H9 (cell line): ENCODE results near the gene PLCXD3. TPM values are rescaled to one million over a fixed set of nuclear protein-coding genes. Genes with fewer than 3 reads are reported as not detected.

Experiments
- DNase-seq: peaks from one replicate; pipeline ENCODE4 v3.0.0-alpha.2; 2017
- H2AFZ ChIP-seq: one replicate; pipeline ENCODE4 v1.6.1; 2013; ENCODE audit warnings: mild to moderate bottlenecking, low read length, control low read depth, moderate library complexity
- H2AK5ac ChIP-seq: 2 replicates; pipeline ENCODE4 v1.6.1; 2013; ENCODE audit warnings: low read length, control low read depth, mixed read lengths; ENCODE audit not compliant: insufficient read length
- H2BK120ac ChIP-seq: one replicate; pipeline ENCODE4 v1.6.1; 2013; ENCODE audit warnings: low read depth, mild to moderate bottlenecking, low read length, control low read depth, inconsistent platforms; ENCODE audit not compliant: poor library complexity, severe bottlenecking
- H2BK12ac ChIP-seq: 2 replicates; pipeline ENCODE4 v1.6.1; 2013; ENCODE audit warnings: low read length, control low read depth, mixed read lengths, low read depth; ENCODE audit not compliant: insufficient read length
- H2BK15ac ChIP-seq: 2 replicates; pipeline ENCODE4 v1.6.1; 2013; ENCODE audit warnings: low read depth, low read length, control low read depth
- H2BK20ac ChIP-seq: one replicate; pipeline ENCODE4 v1.6.1; 2013; ENCODE audit warnings: low read depth, mild to moderate bottlenecking, low read length, control low read depth, inconsistent platforms; ENCODE audit not compliant: poor library complexity, severe bottlenecking
- H2BK5ac ChIP-seq: 2 replicates; pipeline ENCODE4 v1.6.1; 2013; ENCODE audit warnings: low read length, control low read depth, mixed read lengths; ENCODE audit not compliant: insufficient read length
- H3K14ac ChIP-seq: 2 replicates; pipeline ENCODE4 v1.6.1; 2013; ENCODE audit warnings: low read length, control low read depth; ENCODE audit not compliant: insufficient read depth
- H3K18ac ChIP-seq: 2 replicates; pipeline ENCODE4 v1.6.1; 2013; ENCODE audit warnings: low read depth, mild to moderate bottlenecking, mixed read lengths, low read length, control low read depth; ENCODE audit not compliant: insufficient read length
- H3K23ac ChIP-seq: 2 replicates; pipeline ENCODE4 v1.6.1; 2013; ENCODE audit warnings: low read length, control low read depth, mixed read lengths, low read depth; ENCODE audit not compliant: insufficient read length
- H3K23me2 ChIP-seq: 2 replicates; pipeline ENCODE4 v1.6.1; 2013; ENCODE audit warnings: low read depth, mild to moderate bottlenecking, mixed read lengths, low read length, control low read depth; ENCODE audit not compliant: insufficient read length, poor library complexity, severe bottlenecking
- H3K27ac ChIP-seq: 2 replicates; pipeline ENCODE4 v1.5.1; 2013; ENCODE audit warnings: low read length, control low read depth, mixed read lengths, low read depth; ENCODE audit not compliant: insufficient read length
- H3K27me3 ChIP-seq: 2 replicates; pipeline ENCODE4 v1.6.1; 2013; ENCODE audit warnings: low read length, control low read depth, inconsistent platforms; ENCODE audit not compliant: insufficient read depth
- H3K4ac ChIP-seq: 2 replicates; pipeline ENCODE4 v1.6.1; 2013; ENCODE audit warnings: low read depth, mild to moderate bottlenecking, control low read depth, inconsistent platforms, low read length, moderate library complexity
- H3K4me1 ChIP-seq: 2 replicates; pipeline ENCODE4 v1.6.1; 2013; ENCODE audit warnings: low read length, control low read depth, inconsistent platforms; ENCODE audit not compliant: insufficient read depth
- H3K4me2 ChIP-seq: 2 replicates; pipeline ENCODE4 v1.6.1; 2013; ENCODE audit warnings: low read length, control low read depth, mixed read lengths; ENCODE audit not compliant: insufficient read length, insufficient read depth
- H3K56ac ChIP-seq: 2 replicates; pipeline ENCODE4 v1.6.1; 2013; ENCODE audit warnings: low read depth, mild to moderate bottlenecking, mixed read lengths, low read length, control low read depth; ENCODE audit not compliant: insufficient read length
- H3K79me1 ChIP-seq: 2 replicates; pipeline ENCODE4 v1.6.1; 2013; ENCODE audit warnings: low read depth, mild to moderate bottlenecking, moderate library complexity, low read length, control low read depth, inconsistent platforms; ENCODE audit not compliant: insufficient read depth, poor library complexity, severe bottlenecking
- H3K79me2 ChIP-seq: 2 replicates; pipeline ENCODE4 v1.6.1; 2013; ENCODE audit warnings: low read length, control low read depth, inconsistent platforms; ENCODE audit not compliant: insufficient read depth
- H3K9ac ChIP-seq: 2 replicates; pipeline ENCODE4 v1.6.1; 2013; ENCODE audit warnings: low read length, control low read depth, mixed read lengths; ENCODE audit not compliant: insufficient read length; ENCODE audit errors: extremely low read depth
- H3K9me3 ChIP-seq: one replicate; pipeline ENCODE4 v1.6.1; 2013; ENCODE audit warnings: low read depth, low read length, inconsistent platforms; ENCODE audit not compliant: control insufficient read depth
- H3T11ph ChIP-seq: one replicate; pipeline ENCODE4 v1.6.1; 2013; ENCODE audit warnings: mild to moderate bottlenecking, low read length, control low read depth, inconsistent platforms
- H4K20me1 ChIP-seq: one replicate; pipeline ENCODE4 v1.6.1; 2013; ENCODE audit not compliant: control insufficient read depth, insufficient read length, insufficient read depth
- H4K5ac ChIP-seq: 2 replicates; pipeline ENCODE4 v1.6.1; 2013; ENCODE audit warnings: low read depth, mild to moderate bottlenecking, mixed read lengths, low read length, control low read depth; ENCODE audit not compliant: insufficient read length
- H4K8ac ChIP-seq: replicated peaks from 2 replicates; pipeline ENCODE4 v1.6.1; 2013; ENCODE audit warnings: low read length, control low read depth, mixed read lengths, low read depth; ENCODE audit not compliant: insufficient read length
- H4K91ac ChIP-seq: 2 replicates; pipeline ENCODE4 v1.6.1; 2013; ENCODE audit warnings: low read depth, mild to moderate bottlenecking, moderate library complexity, mixed read lengths, low read length, control low read depth; ENCODE audit not compliant: insufficient read length
- H3K27ac Mint-ChIP-seq, 3 experiments: 2 replicates in 2 of 3; 3 replicates in 1 of 3; pipeline ENCODE4 v1.8.0; 2020 to 2021; ENCODE audit warnings: mixed read lengths in 3 of 3, mild to moderate bottlenecking in 1 of 3, moderate library complexity in 1 of 3
- H3K27me3 Mint-ChIP-seq: 2 replicates; pipeline ENCODE4 v1.8.0; 2021; ENCODE audit warnings: low read depth, mild to moderate bottlenecking, moderate library complexity, mixed read lengths
- H3K36me3 Mint-ChIP-seq, 3 experiments: 2 replicates in 2 of 3; 3 replicates in 1 of 3; pipeline ENCODE4 v1.8.0; 2020 to 2021; ENCODE audit warnings: low read depth in 3 of 3, mixed read lengths in 3 of 3; ENCODE audit not compliant: insufficient read depth in 1 of 3
- H3K4me1 Mint-ChIP-seq, 2 experiments: 2 replicates each; pipeline ENCODE4 v1.8.0; 2020; ENCODE audit warnings: mixed read lengths in 2 of 2
- H3K4me3 Mint-ChIP-seq, 2 experiments: 2 replicates in 1 of 2; 3 replicates in 1 of 2; pipeline ENCODE4 v1.8.0; 2020 to 2021; ENCODE audit warnings: mild to moderate bottlenecking in 2 of 2, mixed read lengths in 2 of 2, moderate library complexity in 1 of 2
- H3K9me3 Mint-ChIP-seq, 2 experiments: 2 replicates in 1 of 2; 3 replicates in 1 of 2; pipeline ENCODE4 v1.8.0; 2020; ENCODE audit warnings: mild to moderate bottlenecking in 2 of 2, mixed read lengths in 2 of 2, moderate library complexity in 1 of 2
- CTCF ChIP-seq: fragments of 200-600 bp; sonication (generic); conservative IDR thresholded peaks from 3 replicates; pipeline ENCODE4 v1.8.0; 2021; ENCODE audit warnings: antibody characterized with exemption, mild to moderate bottlenecking
- WGBS: extraction: QIAGEN DNeasy Blood & Tissue Kit; methylation state at CpG from one replicate; pipeline ENCODE4 v1.1.7; 2013; ENCODE audit warnings: missing lambda C conversion rate, low lambda C conversion rate, mixed read lengths; ENCODE audit not compliant: insufficient read length; ENCODE audit errors: extremely low coverage; 5-methylcytosine and 5-hydroxymethylcytosine counted together
- total RNA-seq: library from RNA; stranded (reverse); gene quantifications from 2 replicates; pipeline ENCODE4 v1.2.1, GENCODE V29; 2021

PLCXD3 gene
- total RNA-seq, 1 experiment from 2014 or later: not detected

DNA sequence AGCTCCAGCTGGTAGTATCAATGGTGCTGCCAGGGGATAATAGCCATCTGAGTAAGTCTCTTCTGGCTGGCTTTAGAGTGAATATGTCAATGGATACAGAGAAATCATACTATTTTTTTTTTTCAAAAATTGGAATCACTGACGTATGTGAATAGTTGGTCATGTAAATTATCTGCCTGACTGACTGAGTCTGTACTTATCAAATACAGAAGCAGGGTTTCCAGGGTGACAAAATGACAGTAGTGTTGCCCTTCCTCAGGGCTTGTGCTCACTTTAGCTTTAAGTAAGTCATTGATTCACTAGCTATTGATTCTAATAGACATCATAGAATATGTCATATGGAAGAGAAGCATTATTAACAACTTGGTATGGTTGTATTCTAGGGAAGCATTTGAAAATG is 171.1 kb downstream of the PLCXD3 start:
- Histone ChIP-seq H3K4ac (no peak overlapping the region), H3K27me3 (no peaks in the 10 kb centered on the region), H3K56ac (no peak overlapping the region), H3K9me3 (no peaks in the 10 kb centered on the region), H3K4me2 (no peak overlapping the region), H4K91ac (no peak overlapping the region), H3K79me1 (no peaks in the 10 kb centered on the region), H2BK15ac (no peak overlapping the region), H3T11ph (no peak overlapping the region), H3K18ac (no peak overlapping the region), H3K4me1 (peaks cover under 1% of the 10 kb centered on the region; the same call in 1 of the 2 replicates), H3K14ac (no peak overlapping the region), H2BK120ac (no peak overlapping the region), H4K5ac (no peak overlapping the region), H3K23ac (no peak overlapping the region), H4K20me1 (no peaks in the 10 kb centered on the region), H3K79me2 (no peaks in the 10 kb centered on the region), H4K8ac (no peak overlapping the region), H3K23me2 (no peaks in the 10 kb centered on the region), H2AFZ (no peak overlapping the region), H2AK5ac (no peak overlapping the region), H3K27ac (no peak overlapping the region), H2BK20ac (no peak overlapping the region), H2BK12ac (no peak overlapping the region), H3K9ac (no peak overlapping the region), H2BK5ac (no peak overlapping the region)
- Mint-ChIP-seq H3K4me3 (no peak overlapping the region), H3K36me3 (no peaks in the 10 kb centered on the region), H3K27ac (no peak overlapping the region), H3K27me3 (no peaks in the 10 kb centered on the region), H3K9me3 (no peaks in the 10 kb centered on the region; a peak in 1 of 5 replicates), H3K4me1 (peaks cover 6 to 11% of the 10 kb centered on the region in 2 experiments)
- no peak for TF ChIP-seq CTCF
- no peak for DNase-seq
- no CpG with 5 or more reads among the region's 1 CpG for WGBS
